Stimulated activated CD8-positive, alpha-beta memory T cell treated with anti-CD3 and anti-CD28 coated beads, Interleukin-4, amount 100 ng/mL, for 48 hours (primary cell): ENCODE results near the gene PCDH9.

Experiments
- DNase-seq: peaks from one replicate; pipeline ENCODE4 v3.0.0-alpha.2; 2020

Gene PCDH9

GRCh38 chr13:66503890-66504289, 726.2 kb downstream of the PCDH9 start:
- no peak for DNase-seq

GRCh38 chr13:66501181-66501580, 729.0 kb downstream of the PCDH9 start:
- no peak for DNase-seq

GRCh38 chr13:66492479-66492878, 737.7 kb downstream of the PCDH9 start:
- no peak for DNase-seq

- DNase-seq = no peak
Observed at GRCh38 chr13:66491251-66491650, 738.9 kb downstream of the PCDH9 start.

GRCh38 chr13:66489586-66489985, 740.5 kb downstream of the PCDH9 start:
- DNase-seq = no peak

- DNase-seq = no peak
Observed at GRCh38 chr13:66489172-66489571, 741.0 kb downstream of the PCDH9 start.

- no peak for DNase-seq
Observed at GRCh38 chr13:66483712-66484111, 746.4 kb downstream of the PCDH9 start.

GRCh38 chr13:66482836-66483235, 747.3 kb downstream of the PCDH9 start:
- DNase-seq = no peak

GRCh38 chr13:66477816-66478215, 752.3 kb downstream of the PCDH9 start:
- DNase-seq = no peak

- no peak for DNase-seq
Observed at GRCh38 chr13:66475061-66475460, 755.1 kb downstream of the PCDH9 start.

- no peak for DNase-seq
Observed at GRCh38 chr13:66469745-66470144, 760.4 kb downstream of the PCDH9 start.

GRCh38 chr13:66468656-66469055, 761.5 kb downstream of the PCDH9 start:
- DNase-seq = no peak

GRCh38 chr13:66462187-66462586, 767.9 kb downstream of the PCDH9 start:
- no peak for DNase-seq

- no peak for DNase-seq
Observed at GRCh38 chr13:66461021-66461420, 769.1 kb downstream of the PCDH9 start.

- DNase-seq = no peak
Observed at GRCh38 chr13:66459634-66460033, 770.5 kb downstream of the PCDH9 start.

GRCh38 chr13:66459143-66459542, 771.0 kb downstream of the PCDH9 start:
- no peak for DNase-seq

GRCh38 chr13:66446413-66446812, 783.7 kb downstream of the PCDH9 start:
- DNase-seq = no peak

GRCh38 chr13:66443926-66444325, 786.2 kb downstream of the PCDH9 start:
- DNase-seq = no peak

GRCh38 chr13:66440938-66441337, 789.2 kb downstream of the PCDH9 start:
- no peak for DNase-seq

GRCh38 chr13:66430728-66431127, 799.4 kb downstream of the PCDH9 start:
- no peak for DNase-seq

- DNase-seq = no peak
Observed at GRCh38 chr13:66430269-66430668, 799.9 kb downstream of the PCDH9 start.

GRCh38 chr13:66429156-66429555, 801.0 kb downstream of the PCDH9 start:
- DNase-seq = no peak

GRCh38 chr13:66427458-66427861, 802.7 kb downstream of the PCDH9 start:
- DNase-seq = no peak

- DNase-seq = no peak
Observed at GRCh38 chr13:66425741-66426140, 804.4 kb downstream of the PCDH9 start.

GRCh38 chr13:66424422-66424821, 805.7 kb downstream of the PCDH9 start:
- DNase-seq = no peak

- no peak for DNase-seq
Observed at GRCh38 chr13:66415444-66415843, 814.7 kb downstream of the PCDH9 start.
